NCI-H2107 treated with DMSO at 0.1 percent for 48 hours (cell line): ENCODE results near the gene TNS4.
"Not testable (repeated sequence)": the region's sequence is repeated elsewhere in the genome, so short reads cannot be mapped to it uniquely, and the experiment has no call there.

ENCODE experiments used
- DNase-seq: peaks from one replicate; lab custom pipeline; 2025; ENCODE audit not compliant: unreplicated experiment; lab: John Stamatoyannopoulos, UW

TNS4 gene

GRCh38 chr17:40501499-40501911 lies at the start of gene TNS4:
Gene TNS4 (minus strand): TSS chr17:40501623. CDS start chr17:40496425, 5,198 bp downstream.
- DNase-seq, result no peak

GRCh38 chr17:40550608-40551007 lies 49.2 kb upstream of the TNS4 start:
- no peak for DNase-seq

GRCh38 chr17:40548982-40549685 lies 47.7 kb upstream of the TNS4 start:
- peak; percentile 86 for DNase-seq

- no peak for DNase-seq
Observed at GRCh38 chr17:40548491-40548981, 47.1 kb upstream of the TNS4 start.

- no peak for DNase-seq
Observed at GRCh38 chr17:40547785-40548478, 46.5 kb upstream of the TNS4 start.

GRCh38 chr17:40547079-40547784 lies 45.8 kb upstream of the TNS4 start:
- peak; percentile 96 for DNase-seq

- DNase-seq, result not testable (repeated sequence)
Observed at GRCh38 chr17:40546497-40546896, 45.1 kb upstream of the TNS4 start.

GRCh38 chr17:40545660-40546059 lies 44.2 kb upstream of the TNS4 start:
- DNase-seq, result no peak

GRCh38 chr17:40542558-40543411 lies 41.4 kb upstream of the TNS4 start:
- DNase-seq, result no peak

- DNase-seq, result no peak
Observed at GRCh38 chr17:40541873-40542557, 40.6 kb upstream of the TNS4 start.

GRCh38 chr17:40541060-40541872 lies 39.8 kb upstream of the TNS4 start:
- DNase-seq, result no peak

GRCh38 chr17:40540448-40540847 lies 39.0 kb upstream of the TNS4 start:
- no peak for DNase-seq

- no peak for DNase-seq
Observed at GRCh38 chr17:40539711-40540411, 38.4 kb upstream of the TNS4 start.

GRCh38 chr17:40538936-40539705 lies 37.7 kb upstream of the TNS4 start:
- no peak for DNase-seq

GRCh38 chr17:40538019-40538935 lies 36.9 kb upstream of the TNS4 start:
- DNase-seq, result no peak

GRCh38 chr17:40536295-40537171 lies 35.1 kb upstream of the TNS4 start:
- no peak for DNase-seq
